Testis (tissue), 2 donors: Measurements from ENCODE around the gene GPR4.

Experiments used
- POLR2A ChIP-seq: fragments of 450-650 bp; IDR thresholded peaks from one replicate; pipeline ENCODE4 v1.6.1; 2017; ENCODE audit warnings: antibody characterized with exemption, mild to moderate bottlenecking, moderate library complexity
- TF ChIP-seq, protein P1 (sequence below), 3 experiments: fragments of 450-650 bp in 2 of 3; fragments of 200-600 bp in 1 of 3; sonication (generic) in 1 of 3; IDR thresholded peaks; one replicate each; pipeline ENCODE4 v1.5.1; 2016 to 2019; ENCODE audit warnings: antibody characterized with exemption in 3 of 3, mild to moderate bottlenecking in 2 of 3, moderate library complexity in 1 of 3

DNA sequence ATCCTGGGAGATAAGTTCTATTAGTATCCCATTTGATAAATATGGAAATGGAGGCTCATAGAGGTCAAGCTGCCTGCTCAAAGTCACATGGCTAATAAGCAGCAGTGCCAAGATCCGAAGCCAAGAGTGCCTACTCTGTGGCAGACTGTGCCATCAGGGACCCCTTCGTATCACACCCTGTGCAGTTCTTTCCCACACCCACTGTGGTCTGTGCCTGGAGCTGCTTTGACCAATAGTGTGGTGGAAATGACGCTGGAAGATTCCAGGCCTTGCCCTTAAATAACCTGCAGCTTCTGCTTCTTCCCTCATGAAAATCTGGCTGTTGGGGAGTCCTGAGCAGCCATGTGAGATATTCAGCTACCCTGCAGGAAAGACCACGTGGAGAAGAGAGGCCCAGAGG, 27.5 kb downstream of the GPR4 start:
- TF ChIP-seq, protein P1, sequence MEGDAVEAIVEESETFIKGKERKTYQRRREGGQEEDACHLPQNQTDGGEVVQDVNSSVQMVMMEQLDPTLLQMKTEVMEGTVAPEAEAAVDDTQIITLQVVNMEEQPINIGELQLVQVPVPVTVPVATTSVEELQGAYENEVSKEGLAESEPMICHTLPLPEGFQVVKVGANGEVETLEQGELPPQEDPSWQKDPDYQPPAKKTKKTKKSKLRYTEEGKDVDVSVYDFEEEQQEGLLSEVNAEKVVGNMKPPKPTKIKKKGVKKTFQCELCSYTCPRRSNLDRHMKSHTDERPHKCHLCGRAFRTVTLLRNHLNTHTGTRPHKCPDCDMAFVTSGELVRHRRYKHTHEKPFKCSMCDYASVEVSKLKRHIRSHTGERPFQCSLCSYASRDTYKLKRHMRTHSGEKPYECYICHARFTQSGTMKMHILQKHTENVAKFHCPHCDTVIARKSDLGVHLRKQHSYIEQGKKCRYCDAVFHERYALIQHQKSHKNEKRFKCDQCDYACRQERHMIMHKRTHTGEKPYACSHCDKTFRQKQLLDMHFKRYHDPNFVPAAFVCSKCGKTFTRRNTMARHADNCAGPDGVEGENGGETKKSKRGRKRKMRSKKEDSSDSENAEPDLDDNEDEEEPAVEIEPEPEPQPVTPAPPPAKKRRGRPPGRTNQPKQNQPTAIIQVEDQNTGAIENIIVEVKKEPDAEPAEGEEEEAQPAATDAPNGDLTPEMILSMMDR (IDR thresholded peaks at IDR 0.05): no peak
- no peak for TF ChIP-seq POLR2A
